Vagina (tissue), 2 donors: ENCODE measurements around the gene ZCCHC10.
"Not testable (repeated sequence)": the region's sequence is repeated elsewhere in the genome, so short reads cannot be mapped to it uniquely, and the experiment has no call there.

Experiments used
- CTCF ChIP-seq, 3 experiments: fragments of 450-650 bp in 2 of 3; fragments of 200-600 bp in 1 of 3; sonication (generic) in 1 of 3; IDR thresholded peaks; one replicate each; pipeline ENCODE4 v1.5.1; 2017 to 2019; ENCODE audit warnings: antibody characterized with exemption in 3 of 3, mild to moderate bottlenecking in 2 of 3, moderate library complexity in 2 of 3
- POLR2A ChIP-seq, 2 donors: fragments of 450-650 bp; IDR thresholded peaks; one replicate each; pipeline ENCODE4 v1.6.1; 2017; ENCODE audit warnings: antibody characterized with exemption in 2 of 2, mild to moderate bottlenecking in 2 of 2, moderate library complexity in 2 of 2
- POLR2AphosphoS5 ChIP-seq, 2 donors: sonication (generic); formaldehyde crosslinking; IDR thresholded peaks; one replicate each; pipeline ENCODE4 v1.9.0; 2017; ENCODE audit warnings: antibody characterized with exemption in 2 of 2, mild to moderate bottlenecking in 2 of 2, low read depth in 1 of 2; ENCODE audit not compliant: insufficient read depth in 1 of 2

- not testable (repeated sequence) for TF ChIP-seq POLR2A (IDR thresholded peaks at IDR 0.05); CTCF (IDR thresholded peaks at IDR 0.05); POLR2AphosphoS5 (IDR thresholded peaks at IDR 0.05; ENCODE audit: insufficient read depth in 1 of 2, low read depth in 1 of 2)
Measured at GRCh38 chr5:133046560-133046959, 20.2 kb upstream of the ZCCHC10 start.
